Thyroid gland (tissue), 4 donors: ENCODE measurements around the gene NGEF. TPM values are rescaled to one million over a fixed set of nuclear protein-coding genes. Genes with fewer than 3 reads are reported as not detected.

ENCODE experiments used
- DNase-seq, 2 donors: peaks; one replicate each; pipeline ENCODE4 v3.0.0-alpha.2; 2019
- H3K27ac ChIP-seq, 3 donors: fragments of 200-600 bp; sonication (generic); 1 replicate in 2 of 3; 2 replicates in 1 of 3; pipeline ENCODE4 v1.5.1; 2016 to 2019; ENCODE audit warnings: mild to moderate bottlenecking in 1 of 3, moderate library complexity in 1 of 3
- H3K27me3 ChIP-seq: fragments of 200-600 bp; sonication (generic); one replicate; pipeline ENCODE4 v1.5.1; 2019
- H3K36me3 ChIP-seq, 2 donors: fragments of 200-600 bp; sonication (generic); one replicate each; pipeline ENCODE4 v1.5.1; 2016 to 2019
- H3K4me1 ChIP-seq, 2 donors: fragments of 200-600 bp; sonication (generic); one replicate each; pipeline ENCODE4 v1.5.1; 2017 to 2019
- H3K4me3 ChIP-seq, 3 donors: fragments of 200-600 bp; sonication (generic); replicated peaks in 1 of 3; 1 replicate in 2 of 3; 2 replicates in 1 of 3; pipeline ENCODE4 v1.5.1; 2016; ENCODE audit warnings: mild to moderate bottlenecking in 1 of 3
- H3K9me3 ChIP-seq: fragments of 200-600 bp; sonication (generic); one replicate; pipeline ENCODE4 v1.5.1; 2017
- POLR2A ChIP-seq, 2 donors: fragments of 450-650 bp; IDR thresholded peaks; one replicate each; pipeline ENCODE4 v1.6.1; 2017; ENCODE audit warnings: antibody characterized with exemption in 2 of 2, mild to moderate bottlenecking in 2 of 2, moderate library complexity in 1 of 2
- WGBS, 2 donors: methylation state at CpG; one replicate each; pipeline ENCODE4 v1.1.5; 2017; 5-methylcytosine and 5-hydroxymethylcytosine counted together
- intact Hi-C: fragments of 100-400 bp; cut with DNase I; formaldehyde crosslinking; loops from one replicate; pipeline ENCODE4 v1.15.1; 2023
- total RNA-seq, 4 donors: library from RNA; depleted of rRNA; stranded (reverse); fragments of >200 nt; gene quantifications; one replicate each; pipeline ENCODE4 v1.2.3, GENCODE V29; 2016
- TF ChIP-seq, protein P1 (sequence below), 6 experiments: fragments of 200-600 bp in 3 of 6; fragments of 450-650 bp in 3 of 6; sonication (generic) in 3 of 6; IDR thresholded peaks; one replicate each; pipeline ENCODE4 v1.5.1; 2016 to 2019; ENCODE audit warnings: antibody characterized with exemption in 6 of 6, mild to moderate bottlenecking in 2 of 6, inconsistent platforms in 1 of 6, moderate library complexity in 1 of 6

The NGEF gene
- total RNA-seq, 4 donors from 2014 or later: 0.11 to 2.1 TPM; not detected in 2

DNA sequence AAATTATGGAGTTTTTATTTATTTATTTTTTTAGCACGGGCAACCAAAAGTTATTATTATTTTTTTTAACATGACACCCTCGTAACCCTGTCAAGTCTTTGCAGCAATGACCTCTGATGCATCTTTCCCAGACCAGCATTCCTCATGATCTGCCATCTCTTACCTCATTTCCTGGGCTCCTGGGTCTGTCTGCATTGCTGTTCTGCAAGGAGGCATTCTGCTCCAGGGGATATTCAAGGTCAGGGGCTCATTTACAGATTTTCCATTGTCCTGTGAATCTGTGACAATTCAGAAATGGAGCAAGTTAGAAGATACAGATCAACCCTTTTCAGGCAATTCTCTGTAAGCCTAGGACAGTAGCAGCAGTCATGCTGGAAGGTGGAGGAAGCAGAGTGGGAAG is 43.0 kb downstream of the NGEF start:
- no peak overlapping the region for H3K27ac ChIP-seq
- H3K9me3 ChIP-seq: no peaks in the 10 kb centered on the region
- H3K27me3 ChIP-seq: no peaks in the 10 kb centered on the region
- no peaks in the 10 kb centered on the region for H3K4me1 ChIP-seq
- H3K36me3 ChIP-seq: no peaks in the 10 kb centered on the region
- no peak for DNase-seq
- no peak for TF ChIP-seq POLR2A (IDR thresholded peaks at IDR 0.05)
- TF ChIP-seq, protein P1, sequence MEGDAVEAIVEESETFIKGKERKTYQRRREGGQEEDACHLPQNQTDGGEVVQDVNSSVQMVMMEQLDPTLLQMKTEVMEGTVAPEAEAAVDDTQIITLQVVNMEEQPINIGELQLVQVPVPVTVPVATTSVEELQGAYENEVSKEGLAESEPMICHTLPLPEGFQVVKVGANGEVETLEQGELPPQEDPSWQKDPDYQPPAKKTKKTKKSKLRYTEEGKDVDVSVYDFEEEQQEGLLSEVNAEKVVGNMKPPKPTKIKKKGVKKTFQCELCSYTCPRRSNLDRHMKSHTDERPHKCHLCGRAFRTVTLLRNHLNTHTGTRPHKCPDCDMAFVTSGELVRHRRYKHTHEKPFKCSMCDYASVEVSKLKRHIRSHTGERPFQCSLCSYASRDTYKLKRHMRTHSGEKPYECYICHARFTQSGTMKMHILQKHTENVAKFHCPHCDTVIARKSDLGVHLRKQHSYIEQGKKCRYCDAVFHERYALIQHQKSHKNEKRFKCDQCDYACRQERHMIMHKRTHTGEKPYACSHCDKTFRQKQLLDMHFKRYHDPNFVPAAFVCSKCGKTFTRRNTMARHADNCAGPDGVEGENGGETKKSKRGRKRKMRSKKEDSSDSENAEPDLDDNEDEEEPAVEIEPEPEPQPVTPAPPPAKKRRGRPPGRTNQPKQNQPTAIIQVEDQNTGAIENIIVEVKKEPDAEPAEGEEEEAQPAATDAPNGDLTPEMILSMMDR (IDR thresholded peaks at IDR 0.05): no peak
- no peak overlapping the region for H3K4me3 ChIP-seq
- 87 to 91% methylated on average over 2 of the region's 2 CpGs for WGBS, 2 donors
- intact Hi-C loops: no loop called here

DNA sequence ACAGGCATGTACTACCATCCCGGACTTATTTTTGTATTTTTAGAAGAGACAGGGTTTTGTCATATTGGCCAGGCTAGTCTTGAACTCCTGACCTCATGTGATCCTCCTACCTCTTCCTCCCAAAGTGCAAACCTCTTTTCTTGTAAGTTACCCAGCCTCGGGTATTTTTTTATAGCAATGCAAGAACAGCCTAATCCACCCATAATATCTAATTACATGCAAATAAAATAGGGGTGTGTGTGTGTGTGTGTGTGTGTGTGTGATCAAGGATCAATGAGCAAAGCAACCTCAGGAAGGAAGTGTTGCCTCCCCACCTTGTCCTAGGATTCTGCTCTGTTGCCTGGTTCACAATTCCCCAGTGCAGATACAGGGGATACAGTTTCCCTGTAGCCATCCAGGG is 45.6 kb downstream of the NGEF start:
- H3K27ac ChIP-seq: no peak overlapping the region
- TF ChIP-seq POLR2A (IDR thresholded peaks at IDR 0.05): no peak
- no peak for DNase-seq
- H3K9me3 ChIP-seq: no peaks in the 10 kb centered on the region
- WGBS, 2 donors: 61 to 63% methylated on average over 2 of the region's 2 CpGs
- H3K4me1 ChIP-seq: no peaks in the 10 kb centered on the region
- H3K36me3 ChIP-seq: no peaks in the 10 kb centered on the region
- H3K27me3 ChIP-seq: no peaks in the 10 kb centered on the region
- no peak overlapping the region for H3K4me3 ChIP-seq
- intact Hi-C loops: no loop called here

- WGBS, 2 donors: 45 to 52% methylated on average over 5 of the region's 5 CpGs
- Histone ChIP-seq H3K4me1 (no peaks in the 10 kb centered on the region), H3K27ac (no peak overlapping the region), H3K27me3 (no peaks in the 10 kb centered on the region), H3K4me3 (no peak overlapping the region), H3K36me3 (no peaks in the 10 kb centered on the region), H3K9me3 (no peaks in the 10 kb centered on the region)
- no peak for TF ChIP-seq POLR2A (IDR thresholded peaks at IDR 0.05)
- TF ChIP-seq, protein P1 (IDR thresholded peaks at IDR 0.05): no peak
- intact Hi-C loops: no loop called here
- no peak for DNase-seq
These were observed 46.9 kb downstream of the NGEF start for GRCh38 chr2:232966122-232966521.

GRCh38 chr2:232963913-232964312 is 49.1 kb downstream of the NGEF start:
- Histone ChIP-seq H3K27ac (no peak overlapping the region), H3K36me3 (no peaks in the 10 kb centered on the region), H3K4me3 (no peak overlapping the region), H3K9me3 (no peaks in the 10 kb centered on the region), H3K27me3 (no peaks in the 10 kb centered on the region), H3K4me1 (no peaks in the 10 kb centered on the region)
- no peak for DNase-seq
- intact Hi-C loops: no loop called here
- no peak for TF ChIP-seq POLR2A (IDR thresholded peaks at IDR 0.05)
- WGBS, 2 donors: 93 to 96% methylated on average over 1 of the region's 1 CpG

- WGBS, 2 donors: 65 to 91% methylated on average over 2 of the region's 2 CpGs
- DNase-seq: no peak
- no peak for TF ChIP-seq POLR2A (IDR thresholded peaks at IDR 0.05)
- TF ChIP-seq, protein P1 (IDR thresholded peaks at IDR 0.05): no peak
- no peaks in the 10 kb centered on the region for H3K9me3 ChIP-seq
- no peak overlapping the region for H3K27ac ChIP-seq
- intact Hi-C loops: no loop called here
- no peaks in the 10 kb centered on the region for H3K36me3 ChIP-seq
- no peak overlapping the region for H3K4me3 ChIP-seq
- H3K27me3 ChIP-seq: no peaks in the 10 kb centered on the region
- H3K4me1 ChIP-seq: no peaks in the 10 kb centered on the region
These were observed 52.2 kb downstream of the NGEF start for GRCh38 chr2:232960862-232961261.

GRCh38 chr2:232959139-232959538 is 53.9 kb downstream of the NGEF start:
- Histone ChIP-seq H3K36me3 (no peaks in the 10 kb centered on the region), H3K4me3 (no peak overlapping the region), H3K27ac (no peak overlapping the region), H3K9me3 (no peaks in the 10 kb centered on the region), H3K27me3 (no peaks in the 10 kb centered on the region), H3K4me1 (no peaks in the 10 kb centered on the region)
- intact Hi-C loops: no loop called here
- TF ChIP-seq, protein P1 (IDR thresholded peaks at IDR 0.05): no peak
- TF ChIP-seq POLR2A (IDR thresholded peaks at IDR 0.05): no peak
- 81 to 92% methylated on average over 4 of the region's 4 CpGs for WGBS, 2 donors
- no peak for DNase-seq
